ENCODE data around the gene TNNI3.
"Not testable (repeated sequence)": the region's sequence is repeated elsewhere in the genome, so short reads cannot be mapped to it uniquely, and the experiment has no call there.

The TNNI3 gene

GRCh38 chr19:55157064-55157908 lies at the start of gene TNNI3:
TSS of gene TNNI3 (minus strand) at chr19:55157732. CDS start at chr19:55157589, 143 bp downstream.
- DNase-seq (ENCODE audit: low spot score), result no peak

GRCh38 chr19:55206664-55207500 lies 49.4 kb upstream of the TNNI3 start:
- peak; percentile 98 for DNase-seq (ENCODE audit: low spot score)

- not testable (repeated sequence) for DNase-seq (ENCODE audit: low spot score)
Measured at GRCh38 chr19:55202199-55202598, 44.7 kb upstream of the TNNI3 start.

- no peak for DNase-seq (ENCODE audit: low spot score)
Measured at GRCh38 chr19:55199620-55200204, 42.2 kb upstream of the TNNI3 start.

GRCh38 chr19:55198651-55199050 lies 41.1 kb upstream of the TNNI3 start:
- DNase-seq (ENCODE audit: low spot score), result no peak

GRCh38 chr19:55197528-55197927 lies 40.0 kb upstream of the TNNI3 start:
- no peak for DNase-seq (ENCODE audit: low spot score)

GRCh38 chr19:55196803-55197202 lies 39.3 kb upstream of the TNNI3 start:
- DNase-seq (ENCODE audit: low spot score), result no peak

GRCh38 chr19:55193481-55193880 lies 35.9 kb upstream of the TNNI3 start:
- DNase-seq (ENCODE audit: low spot score), result no peak

GRCh38 chr19:55189403-55189835 lies 31.9 kb upstream of the TNNI3 start:
- DNase-seq (ENCODE audit: low spot score), result peak; percentile 81

- no peak for DNase-seq (ENCODE audit: low spot score)
Measured at GRCh38 chr19:55188625-55189024, 31.1 kb upstream of the TNNI3 start.

GRCh38 chr19:55186080-55186479 lies 28.5 kb upstream of the TNNI3 start:
- DNase-seq (ENCODE audit: low spot score), result no peak

- DNase-seq (ENCODE audit: low spot score), result no peak
Measured at GRCh38 chr19:55181740-55182139, 24.2 kb upstream of the TNNI3 start.

- DNase-seq (ENCODE audit: low spot score), result peak; percentile 66
Measured at GRCh38 chr19:55179606-55180484, 22.3 kb upstream of the TNNI3 start, which contains the start of gene SYT5. TSS of gene SYT5 (minus strand) at chr19:55180289. CDS start at chr19:55179041, 1,248 bp downstream.

- DNase-seq (ENCODE audit: low spot score), result peak; percentile 86
Measured at GRCh38 chr19:55178781-55179599, 21.5 kb upstream of the TNNI3 start.

GRCh38 chr19:55176076-55176475 lies 18.5 kb upstream of the TNNI3 start:
- no peak for DNase-seq (ENCODE audit: low spot score)

- no peak for DNase-seq (ENCODE audit: low spot score)
Measured at GRCh38 chr19:55175117-55175867, 17.8 kb upstream of the TNNI3 start.

GRCh38 chr19:55174425-55175116 lies 17.0 kb upstream of the TNNI3 start:
- no peak for DNase-seq (ENCODE audit: low spot score)

- peak; percentile 93 for DNase-seq (ENCODE audit: low spot score)
Measured at GRCh38 chr19:55173714-55174409, 16.3 kb upstream of the TNNI3 start.

Measured in AG08395 (cell line).